SK-N-MC (cell line): ENCODE data around the gene SEC23A.
"Not testable (repeated sequence)": the region's sequence is repeated elsewhere in the genome, so short reads cannot be mapped to it uniquely, and the experiment has no call there.

Experiments
- DNase-seq: peaks from one replicate; pipeline ENCODE4 v3.0.0-alpha.2; 2011; ENCODE audit warnings: low read depth, low spot score
- H3K27ac ChIP-seq: fragments of 200-600 bp; sonication (generic); 2 replicates; pipeline ENCODE4 v1.5.1; 2016; ENCODE audit warnings: mixed run types
- H3K36me3 ChIP-seq: fragments of 200-600 bp; sonication (generic); 2 replicates; pipeline ENCODE4 v1.6.1; 2017; ENCODE audit warnings: antibody characterized with exemption, low read length, mixed read lengths; ENCODE audit not compliant: insufficient read depth
- H3K4me3 ChIP-seq: fragments of 200-600 bp; sonication (generic); 2 replicates; pipeline ENCODE4 v1.5.1; 2016
- H3K9ac ChIP-seq: fragments of 200-600 bp; sonication (generic); 2 replicates; pipeline ENCODE4 v1.8.0; 2017; ENCODE audit warnings: mixed run types, mixed read lengths; ENCODE audit not compliant: insufficient read length
- H3K9me3 ChIP-seq: fragments of 200-600 bp; sonication (generic); 2 replicates; pipeline ENCODE4 v1.6.1; 2017; ENCODE audit warnings: low read depth, mild to moderate bottlenecking, antibody characterized with exemption, low read length, moderate library complexity, mixed read lengths
- EZH2 ChIP-seq: fragments of 200-600 bp; sonication (generic); IDR thresholded peaks from one replicate; pipeline ENCODE4 v1.6.1; 2017; ENCODE audit warnings: antibody characterized with exemption
- FOXP2 ChIP-seq: optimal IDR thresholded peaks from 2 replicates; pipeline ENCODE3; 2011; ENCODE audit warnings: mild to moderate bottlenecking, moderate library complexity; ENCODE audit not compliant: insufficient read depth; ENCODE audit errors: extremely low read length, control extremely low read depth
- POLR2AphosphoS5 ChIP-seq: IDR thresholded peaks from 2 replicates; pipeline ENCODE4 v1.6.1; 2012; ENCODE audit warnings: mild to moderate bottlenecking, low read depth, low read length, borderline replicate concordance

Gene SEC23A

GRCh38 chr14:39069923-39070322, 33.1 kb downstream of the SEC23A start:
- TF ChIP-seq POLR2AphosphoS5: no peak
- TF ChIP-seq FOXP2: no peak
- TF ChIP-seq EZH2: no peak
- no peak overlapping the region for H3K27ac ChIP-seq
- H3K36me3 ChIP-seq: peaks cover 27% of the 10 kb centered on the region
- H3K9ac ChIP-seq: no peak overlapping the region
- DNase-seq: no peak
- no peak overlapping the region for H3K4me3 ChIP-seq
- H3K9me3 ChIP-seq: no peaks in the 10 kb centered on the region

GRCh38 chr14:39069169-39069805, 33.7 kb downstream of the SEC23A start:
- not testable (repeated sequence) for H3K9me3 ChIP-seq, H3K9ac ChIP-seq, DNase-seq, H3K27ac ChIP-seq, H3K4me3 ChIP-seq
- H3K36me3 ChIP-seq: peaks cover 31% of the 10 kb centered on the region

DNA sequence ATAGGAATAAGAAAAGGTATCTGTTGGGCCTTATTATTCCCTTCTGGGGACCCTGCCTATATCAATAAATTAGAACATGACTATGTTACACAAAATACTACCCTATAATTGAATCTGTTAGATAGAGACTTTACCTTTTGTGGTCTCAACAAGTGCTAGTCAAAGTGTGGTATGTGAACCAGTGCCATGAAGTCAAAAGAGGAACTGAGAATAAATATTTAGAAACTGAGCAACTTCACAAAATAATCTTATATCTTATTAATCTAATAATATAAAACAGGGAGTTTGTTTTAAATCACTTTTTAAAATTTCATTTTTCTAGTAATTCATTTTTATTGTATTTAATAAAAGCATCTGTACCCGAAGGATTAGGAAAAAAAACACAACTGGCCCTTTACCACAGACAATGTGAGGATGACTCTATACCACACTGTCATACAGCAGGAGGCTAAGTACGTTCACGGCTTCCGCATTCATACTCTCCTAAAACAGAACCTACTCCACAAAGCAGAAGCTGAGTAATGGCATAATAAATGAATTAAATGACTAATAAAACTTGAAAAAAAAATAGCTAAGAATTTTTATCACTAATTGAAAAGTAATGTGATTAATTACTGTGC, 42.1 kb downstream of the SEC23A start:
- no peak overlapping the region for H3K9ac ChIP-seq
- no peak overlapping the region for H3K27ac ChIP-seq
- H3K4me3 ChIP-seq: no peak overlapping the region
- peaks cover 38% of the 10 kb centered on the region for H3K36me3 ChIP-seq
- DNase-seq: no peak
- no peak for TF ChIP-seq EZH2
- no peak for TF ChIP-seq FOXP2
- no peak for TF ChIP-seq POLR2AphosphoS5
- H3K9me3 ChIP-seq: peaks cover 3% of the 10 kb centered on the region; the same call in 1 of the 2 replicates

DNA sequence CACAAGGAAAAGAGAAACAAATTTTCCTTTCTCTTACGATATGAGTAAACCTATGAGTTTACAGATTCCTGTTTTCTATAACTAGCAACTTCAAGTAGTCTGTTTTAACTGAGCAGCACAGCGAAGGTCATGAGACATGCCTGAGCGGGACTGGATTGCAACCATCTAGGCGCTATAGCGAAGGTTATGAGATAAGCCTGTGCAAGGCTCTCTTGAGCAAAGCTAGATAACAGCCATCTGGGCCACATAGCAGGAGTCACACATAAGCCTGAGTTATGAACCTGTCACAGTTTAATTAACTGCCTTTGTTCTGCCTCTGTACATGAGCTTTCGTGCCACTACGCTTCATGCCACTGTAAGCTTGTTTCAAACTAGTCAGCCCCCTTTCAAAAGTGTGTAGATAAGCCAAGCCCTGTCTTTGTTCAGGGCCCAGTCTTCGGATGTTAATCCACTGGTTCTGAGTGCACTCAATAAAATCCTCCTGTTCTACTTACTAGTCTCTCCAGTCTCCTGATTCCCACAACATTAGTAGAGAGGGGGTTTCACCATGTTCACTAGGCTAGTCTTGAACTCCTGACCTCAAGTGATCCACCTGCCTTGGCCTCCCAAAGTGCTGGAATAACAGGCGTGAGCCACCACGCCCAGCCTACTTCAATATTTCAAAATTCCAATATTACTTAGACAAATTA, 47.1 kb downstream of the SEC23A start:
- TF ChIP-seq EZH2: no peak
- TF ChIP-seq FOXP2: no peak
- no peak for TF ChIP-seq POLR2AphosphoS5
- no peak for DNase-seq

GRCh38 chr14:39052869-39053454, 50.1 kb downstream of the SEC23A start:
- H3K9me3 ChIP-seq, H3K27ac ChIP-seq, DNase-seq, H3K9ac ChIP-seq, H3K4me3 ChIP-seq: not testable (repeated sequence)
- peaks cover 44% of the 10 kb centered on the region for H3K36me3 ChIP-seq

More for the DNA sequence above, 47.1 kb downstream of the SEC23A start:
- H3K36me3 ChIP-seq: peaks cover 49% of the 10 kb centered on the region
- H3K4me3 ChIP-seq: no peak overlapping the region
- H3K9me3 ChIP-seq: peaks cover 7% of the 10 kb centered on the region; the same call in 1 of the 2 replicates
- H3K9ac ChIP-seq: no peak overlapping the region
- no peak overlapping the region for H3K27ac ChIP-seq

DNA sequence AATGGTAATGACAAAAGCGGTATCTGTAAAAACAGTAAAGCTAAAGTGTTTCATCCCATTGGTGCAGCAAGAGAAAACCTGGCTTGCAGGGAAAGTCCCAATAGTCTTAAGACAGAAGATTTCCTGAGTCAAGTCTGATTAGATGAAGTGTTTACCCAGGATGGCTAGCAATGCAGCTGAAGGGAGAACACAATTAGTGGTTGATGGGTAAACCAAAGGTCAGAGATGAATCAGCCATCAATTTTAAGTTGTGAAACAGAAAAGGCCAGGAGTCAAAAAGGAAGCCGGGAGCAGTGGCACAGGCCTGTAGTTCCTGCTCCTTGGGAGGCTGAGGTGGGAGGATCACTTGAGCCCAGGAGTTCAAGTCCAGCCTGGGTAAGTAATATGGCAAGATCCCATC, 52.6 kb downstream of the SEC23A start:
- Histone ChIP-seq H3K36me3 (peaks cover 48% of the 10 kb centered on the region), H3K9me3 (peaks cover 4% of the 10 kb centered on the region; the same call in 1 of the 2 replicates), H3K27ac (no peak overlapping the region), H3K4me3 (no peak overlapping the region), H3K9ac (no peak overlapping the region)
- TF ChIP-seq FOXP2: no peak
- no peak for TF ChIP-seq EZH2
- TF ChIP-seq POLR2AphosphoS5: no peak
- no peak for DNase-seq

DNA sequence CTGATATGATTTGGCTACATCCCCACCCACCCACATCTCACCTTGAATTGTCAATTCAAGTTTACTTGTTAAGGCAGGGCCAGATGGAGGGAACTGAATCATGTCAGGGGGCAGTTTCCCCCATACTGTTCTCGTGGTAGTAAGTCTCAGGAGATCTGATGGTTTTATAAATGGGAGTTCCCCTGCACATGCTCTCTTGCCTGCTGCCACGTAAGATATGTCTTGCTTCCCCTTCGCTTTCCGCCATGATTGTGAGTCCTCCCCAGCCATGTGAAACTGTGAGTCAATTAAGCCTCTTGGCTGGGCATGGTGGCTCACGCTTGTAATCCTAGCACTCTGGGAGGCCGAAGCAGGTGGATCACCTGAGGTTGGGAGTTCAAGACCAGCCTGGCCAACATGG, 57.1 kb downstream of the SEC23A start:
- not testable (repeated sequence) for H3K9ac ChIP-seq, H3K9me3 ChIP-seq, H3K27ac ChIP-seq, DNase-seq, H3K4me3 ChIP-seq
- H3K36me3 ChIP-seq: peaks cover 19% of the 10 kb centered on the region

DNA sequence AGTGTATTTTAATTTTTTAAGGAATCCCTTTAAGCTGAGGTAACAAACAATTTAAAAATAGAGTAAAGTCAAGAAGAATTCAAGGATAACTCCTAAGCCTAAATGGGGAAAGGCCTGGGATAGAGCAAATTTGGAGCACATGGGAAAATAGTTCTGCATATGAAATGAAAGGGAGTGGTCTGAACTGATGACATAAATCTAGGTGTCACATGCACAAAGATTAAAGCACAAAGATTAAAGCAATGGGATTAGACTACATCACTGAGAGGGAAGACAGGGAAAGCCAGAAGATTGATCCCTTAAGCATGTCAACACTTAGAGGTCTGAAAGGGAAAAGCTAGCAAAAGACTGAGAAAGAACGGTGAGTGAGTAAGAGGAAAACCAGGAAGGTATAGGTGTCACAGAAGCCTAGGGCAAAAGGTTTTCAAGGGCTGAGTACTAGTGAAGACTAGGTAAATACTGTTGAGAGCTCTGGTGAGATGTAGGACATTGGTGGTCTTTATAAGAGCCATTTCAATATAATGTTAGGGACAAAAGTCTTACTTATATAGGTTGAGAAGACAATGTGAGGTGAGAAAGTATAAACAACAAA, 59.6 kb downstream of the SEC23A start:
- H3K36me3 ChIP-seq: peaks cover 20% of the 10 kb centered on the region

More for the DNA sequence above, 59.6 kb downstream of the SEC23A start:
- no peak overlapping the region for H3K27ac ChIP-seq
- no peak overlapping the region for H3K4me3 ChIP-seq
- H3K9me3 ChIP-seq: no peaks in the 10 kb centered on the region
- no peak for TF ChIP-seq FOXP2
- no peak for TF ChIP-seq EZH2
- no peak for TF ChIP-seq POLR2AphosphoS5
- H3K9ac ChIP-seq: no peak overlapping the region
- DNase-seq: no peak
